WERI-Rb-1 (cell line): ENCODE data around the gene ATP5PF.

Experiments
- DNase-seq: peaks from one replicate; pipeline ENCODE4 v3.0.0-alpha.2; 2020
- H3K27ac ChIP-seq: fragments of 250-450 bp; sonication (Bioruptor Pico); 2 replicates; pipeline ENCODE4 v1.5.1; 2020; ENCODE audit warnings: mild to moderate bottlenecking, moderate library complexity
- H3K27me3 ChIP-seq: fragments of 250-450 bp; sonication (Bioruptor Pico); 2 replicates; pipeline ENCODE4 v1.5.1; 2021; ENCODE audit warnings: mild to moderate bottlenecking, low read depth, moderate library complexity; ENCODE audit not compliant: insufficient read depth, severe bottlenecking
- H3K36me3 ChIP-seq: fragments of 250-450 bp; sonication (Bioruptor Pico); 2 replicates; pipeline ENCODE4 v1.5.1; 2020; ENCODE audit warnings: mild to moderate bottlenecking, moderate library complexity
- H3K4me3 ChIP-seq: 2 replicates; pipeline ENCODE4 v1.5.1; 2011; ENCODE audit warnings: low read depth, mild to moderate bottlenecking, control low read depth, low read length
- H3K9me3 ChIP-seq: fragments of 250-450 bp; sonication (Bioruptor Pico); 2 replicates; pipeline ENCODE4 v1.5.1; 2021; ENCODE audit warnings: mild to moderate bottlenecking, moderate library complexity; ENCODE audit not compliant: severe bottlenecking
- CTCF ChIP-seq: IDR thresholded peaks from 2 replicates; pipeline ENCODE4 v1.5.1; 2011; ENCODE audit warnings: low read depth, mild to moderate bottlenecking, control low read depth, inconsistent platforms, low read length

Gene ATP5PF

GRCh38 chr21:25760677-25761076 is 26.0 kb upstream of the ATP5PF start:
- Histone ChIP-seq H3K36me3 (peaks cover 91% of the 10 kb centered on the region), H3K27me3 (no peaks in the 10 kb centered on the region), H3K27ac (no peak overlapping the region)

GRCh38 chr21:25760061-25760460 is 25.4 kb upstream of the ATP5PF start:
- Histone ChIP-seq H3K27me3 (no peaks in the 10 kb centered on the region), H3K4me3 (no peak overlapping the region), H3K9me3 (no peaks in the 10 kb centered on the region), H3K36me3 (peaks cover 87% of the 10 kb centered on the region), H3K27ac (no peak overlapping the region)
- no peak for DNase-seq
- no peak for TF ChIP-seq CTCF

More at GRCh38 chr21:25760677-25761076, 26.0 kb upstream of the ATP5PF start:
- no peak overlapping the region for H3K4me3 ChIP-seq
- no peak for DNase-seq
- no peak for TF ChIP-seq CTCF
- H3K9me3 ChIP-seq = no peaks in the 10 kb centered on the region

GRCh38 chr21:25759573-25759972 is 24.9 kb upstream of the ATP5PF start:
- no peak overlapping the region for H3K4me3 ChIP-seq
- no peak for DNase-seq
- H3K27me3 ChIP-seq = no peaks in the 10 kb centered on the region
- no peaks in the 10 kb centered on the region for H3K9me3 ChIP-seq
- no peak for TF ChIP-seq CTCF
- H3K27ac ChIP-seq = no peak overlapping the region
- H3K36me3 ChIP-seq = peaks cover 87% of the 10 kb centered on the region

GRCh38 chr21:25757531-25757930 is 22.8 kb upstream of the ATP5PF start:
- Histone ChIP-seq H3K27ac (no peak overlapping the region), H3K9me3 (no peaks in the 10 kb centered on the region), H3K36me3 (peaks cover 81% of the 10 kb centered on the region), H3K27me3 (no peaks in the 10 kb centered on the region), H3K4me3 (no peak overlapping the region)
- no peak for DNase-seq
- no peak for TF ChIP-seq CTCF

- H3K36me3 ChIP-seq = peaks cover 77% of the 10 kb centered on the region
- H3K27me3 ChIP-seq = no peaks in the 10 kb centered on the region
- H3K9me3 ChIP-seq = no peaks in the 10 kb centered on the region
- DNase-seq = no peak
- H3K4me3 ChIP-seq = no peak overlapping the region
- no peak for TF ChIP-seq CTCF
- H3K27ac ChIP-seq = no peak overlapping the region
Observed at GRCh38 chr21:25756190-25756932, 21.7 kb upstream of the ATP5PF start.

GRCh38 chr21:25752416-25752815 is 17.7 kb upstream of the ATP5PF start:
- H3K9me3 ChIP-seq = no peaks in the 10 kb centered on the region
- H3K27me3 ChIP-seq = no peaks in the 10 kb centered on the region
- H3K27ac ChIP-seq = no peak overlapping the region
- DNase-seq = no peak
- no peak overlapping the region for H3K4me3 ChIP-seq
- no peak for TF ChIP-seq CTCF
- peaks cover 67% of the 10 kb centered on the region for H3K36me3 ChIP-seq
